ENCODE data around the gene ARHGAP4.

GRCh38 chrX:153921511-153922446, 4.3 kb downstream of the ARHGAP4 start:
- TF ChIP-seq CTCF (conservative IDR thresholded peaks at IDR 0.05; ENCODE audit: low read depth, low read length) (no peak), CHD1 (IDR thresholded peaks at IDR 0.05; ENCODE audit: low read depth, low read length) (no peak), MXI1 (IDR thresholded peaks at IDR 0.05; ENCODE audit: borderline replicate concordance, low read depth, low read length) (no peak), SMC3 (IDR thresholded peaks at IDR 0.05; ENCODE audit: low read depth, low read length) (no peak), POLR2A (IDR thresholded peaks at IDR 0.05; ENCODE audit: low read depth, low read length) (no peak), MAFK (IDR thresholded peaks at IDR 0.05; ENCODE audit: low read depth, low read length) (no peak), CEBPB (IDR thresholded peaks at IDR 0.05; ENCODE audit: low read depth, low read length) (no peak), FOS (IDR thresholded peaks at IDR 0.05; ENCODE audit: low read depth, low read length) (no peak), USF2 (IDR thresholded peaks at IDR 0.05; ENCODE audit: low read depth, low read length) (no peak), BHLHE40 (IDR thresholded peaks at IDR 0.05; ENCODE audit: low read depth, low read length) (no peak), RAD21 (IDR thresholded peaks at IDR 0.05; ENCODE audit: low read length) (no peak), RCOR1 (IDR thresholded peaks at IDR 0.05; ENCODE audit: insufficient replicate concordance, low read length) (no peak), MAZ (IDR thresholded peaks at IDR 0.05; ENCODE audit: borderline replicate concordance, low read depth, low read length) (no peak)
- TF ChIP-seq, protein P1, sequence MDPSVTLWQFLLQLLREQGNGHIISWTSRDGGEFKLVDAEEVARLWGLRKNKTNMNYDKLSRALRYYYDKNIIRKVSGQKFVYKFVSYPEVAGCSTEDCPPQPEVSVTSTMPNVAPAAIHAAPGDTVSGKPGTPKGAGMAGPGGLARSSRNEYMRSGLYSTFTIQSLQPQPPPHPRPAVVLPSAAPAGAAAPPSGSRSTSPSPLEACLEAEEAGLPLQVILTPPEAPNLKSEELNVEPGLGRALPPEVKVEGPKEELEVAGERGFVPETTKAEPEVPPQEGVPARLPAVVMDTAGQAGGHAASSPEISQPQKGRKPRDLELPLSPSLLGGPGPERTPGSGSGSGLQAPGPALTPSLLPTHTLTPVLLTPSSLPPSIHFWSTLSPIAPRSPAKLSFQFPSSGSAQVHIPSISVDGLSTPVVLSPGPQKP (IDR thresholded peaks at IDR 0.05; ENCODE audit: borderline replicate concordance, low read depth, low read length) = no peak

Data from IMR-90 (cell line).